Neuronal stem cell (in vitro differentiated cells): ENCODE data around the gene BRPF1.

Source experiments
- DNase-seq: peaks from one replicate; pipeline ENCODE4 v3.0.0-alpha.2; 2013; ENCODE audit warnings: low spot score
- H2AFZ ChIP-seq: one replicate; pipeline ENCODE4 v1.6.1; 2013; ENCODE audit warnings: mild to moderate bottlenecking, low read length, inconsistent platforms
- H2AK5ac ChIP-seq: 2 replicates; pipeline ENCODE4 v1.6.1; 2013; ENCODE audit warnings: low read depth, mild to moderate bottlenecking, inconsistent platforms, low read length, moderate library complexity, mixed read lengths
- H2BK120ac ChIP-seq: 2 replicates; pipeline ENCODE4 v1.6.1; 2013; ENCODE audit warnings: low read depth, mild to moderate bottlenecking, inconsistent platforms, low read length, moderate library complexity, mixed read lengths
- H2BK12ac ChIP-seq: one replicate; pipeline ENCODE4 v1.6.1; 2013; ENCODE audit warnings: low read length, inconsistent platforms
- H2BK15ac ChIP-seq: 2 replicates; pipeline ENCODE4 v1.6.1; 2013; ENCODE audit warnings: mild to moderate bottlenecking, low read length, inconsistent platforms, mixed read lengths
- H2BK5ac ChIP-seq: one replicate; pipeline ENCODE4 v1.6.1; 2013; ENCODE audit warnings: inconsistent platforms, mild to moderate bottlenecking, low read length, moderate library complexity
- H3K14ac ChIP-seq: one replicate; pipeline ENCODE4 v1.6.1; 2013; ENCODE audit warnings: low read length, inconsistent platforms
- H3K18ac ChIP-seq: 2 replicates; pipeline ENCODE4 v1.6.1; 2013; ENCODE audit warnings: low read length, inconsistent platforms
- H3K23ac ChIP-seq: 2 replicates; pipeline ENCODE4 v1.6.1; 2013; ENCODE audit warnings: low read depth, mild to moderate bottlenecking, mixed read lengths, low read length, inconsistent platforms; ENCODE audit not compliant: poor library complexity
- H3K27ac ChIP-seq: replicated peaks from 3 replicates; pipeline ENCODE4 v1.5.1; 2013; ENCODE audit warnings: low read length, inconsistent platforms
- H3K27me3 ChIP-seq, 3 experiments: 2 replicates each; pipeline ENCODE4 v1.6.1; 2013; ENCODE audit warnings: low read length in 3 of 3, mild to moderate bottlenecking in 2 of 3, inconsistent platforms in 1 of 3, low read depth in 1 of 3, mixed read lengths in 1 of 3, moderate library complexity in 1 of 3; ENCODE audit not compliant: control insufficient read depth in 3 of 3, insufficient read depth in 3 of 3
- H3K36me3 ChIP-seq, 2 donors: replicated peaks in 1 of 2; 2 replicates each; pipeline ENCODE4 v1.6.1; 2013; ENCODE audit warnings: low read length in 2 of 2; ENCODE audit not compliant: control insufficient read depth in 2 of 2, insufficient read depth in 2 of 2
- H3K4ac ChIP-seq: 2 replicates; pipeline ENCODE4 v1.6.1; 2013; ENCODE audit warnings: inconsistent platforms, mild to moderate bottlenecking, low read length, moderate library complexity
- H3K4me1 ChIP-seq, 2 donors: 1 replicate in 1 of 2; 2 replicates in 1 of 2; pipeline ENCODE4 v1.6.1; 2013; ENCODE audit warnings: low read length in 2 of 2, low read depth in 1 of 2; ENCODE audit not compliant: control insufficient read depth in 2 of 2, insufficient read depth in 1 of 2
- H3K4me2 ChIP-seq: one replicate; pipeline ENCODE4 v1.6.1; 2013; ENCODE audit warnings: mild to moderate bottlenecking, low read length, inconsistent platforms; ENCODE audit not compliant: insufficient read depth, poor library complexity, severe bottlenecking
- H3K4me3 ChIP-seq, 2 donors: 2 replicates each; pipeline ENCODE4 v1.5.1; 2013; ENCODE audit warnings: low read length in 2 of 2, mild to moderate bottlenecking in 2 of 2, inconsistent platforms in 1 of 2, moderate library complexity in 1 of 2
- H3K79me1 ChIP-seq: one replicate; pipeline ENCODE4 v1.6.1; 2013; ENCODE audit warnings: low read depth, mild to moderate bottlenecking, inconsistent platforms, low read length, moderate library complexity
- H3K9ac ChIP-seq: one replicate; pipeline ENCODE4 v1.6.1; 2013; ENCODE audit warnings: mild to moderate bottlenecking, low read depth, low read length, inconsistent platforms; ENCODE audit not compliant: poor library complexity
- H3K9me3 ChIP-seq, 2 donors: replicated peaks in 1 of 2; 2 replicates each; pipeline versions ENCODE3 to v1.6.1; 2013; ENCODE audit warnings: low read length in 2 of 2, mild to moderate bottlenecking in 2 of 2, inconsistent platforms in 1 of 2, low read depth in 1 of 2, mixed read lengths in 1 of 2, moderate library complexity in 1 of 2; ENCODE audit not compliant: control insufficient read depth in 2 of 2, insufficient read depth in 1 of 2
- H4K8ac ChIP-seq: one replicate; pipeline ENCODE4 v1.6.1; 2013; ENCODE audit warnings: low read depth, mild to moderate bottlenecking, inconsistent platforms, low read length, moderate library complexity
- H4K91ac ChIP-seq: one replicate; pipeline ENCODE4 v1.6.1; 2013; ENCODE audit warnings: low read length, low read depth, mild to moderate bottlenecking, inconsistent platforms; ENCODE audit not compliant: poor library complexity
- WGBS, 2 donors: extraction: QIAGEN DNeasy Blood & Tissue Kit; methylation state at CpG; one replicate each; pipeline ENCODE4 v1.1.7; 2013; ENCODE audit warnings: missing lambda C conversion rate in 2 of 2, mixed read lengths in 1 of 2; ENCODE audit not compliant: insufficient read length in 2 of 2, insufficient replicate concordance in 1 of 2; ENCODE audit errors: extremely low coverage in 2 of 2; 5-methylcytosine and 5-hydroxymethylcytosine counted together

BRPF1 gene

DNA sequence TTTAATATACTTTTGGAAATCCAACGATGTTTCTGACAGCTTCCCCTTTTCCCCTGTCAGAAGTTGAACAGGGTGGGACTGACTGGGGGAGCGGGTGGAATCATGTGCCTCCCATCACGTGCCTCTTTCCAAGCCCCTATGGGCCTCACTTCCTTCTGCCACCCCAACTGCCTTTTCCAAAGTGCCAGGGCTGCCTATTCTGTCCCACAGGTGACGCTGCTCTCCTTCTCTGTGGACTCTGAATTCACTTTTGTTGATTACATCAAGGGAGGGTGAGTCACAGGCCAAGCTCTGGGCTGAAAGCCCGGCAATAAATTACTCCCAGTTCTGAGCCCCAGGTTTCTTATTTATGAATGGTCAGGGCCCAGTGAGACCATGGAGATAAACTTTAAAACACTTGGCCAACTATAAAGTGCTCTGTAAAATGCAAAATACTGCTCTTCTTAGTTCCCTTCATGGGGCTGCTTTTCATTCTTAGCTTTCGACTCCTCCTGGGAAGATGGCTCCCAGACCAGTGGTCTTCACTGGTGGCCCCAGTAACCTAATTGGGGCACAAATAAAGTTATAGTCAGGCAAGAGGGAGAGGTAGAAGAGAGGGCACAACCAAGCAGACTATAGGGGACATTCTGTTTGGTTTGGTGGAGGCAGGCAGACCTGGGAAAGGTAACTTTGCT is 15.6 kb upstream of the BRPF1 start:
- Histone ChIP-seq H3K23ac (no peak overlapping the region), H3K9ac (no peak overlapping the region), H3K27me3 (peaks cover 0 to 8% (median 3%) of the 10 kb centered on the region in 3 experiments), H2BK120ac (no peak overlapping the region), H2AK5ac (no peak overlapping the region), H3K9me3 (no peaks in the 10 kb centered on the region), H3K4me1 (peaks cover 2 to 3% of the 10 kb centered on the region in 2 donors), H3K36me3 (no peaks in the 10 kb centered on the region), H3K4me2 (no peak overlapping the region), H2BK15ac (no peak overlapping the region), H3K4me3 (no peak overlapping the region), H4K8ac (no peak overlapping the region), H3K14ac (no peak overlapping the region), H2BK5ac (no peak overlapping the region), H4K91ac (no peak overlapping the region), H3K4ac (no peak overlapping the region), H2BK12ac (no peak overlapping the region), H3K79me1 (no peaks in the 10 kb centered on the region), H3K18ac (no peak overlapping the region), H2AFZ (peak overlapping the region; percentile 47), H3K27ac (no peak overlapping the region)
- no CpG with 5 or more reads among the region's 6 CpGs for WGBS, 2 donors
- DNase-seq: no peak

DNA sequence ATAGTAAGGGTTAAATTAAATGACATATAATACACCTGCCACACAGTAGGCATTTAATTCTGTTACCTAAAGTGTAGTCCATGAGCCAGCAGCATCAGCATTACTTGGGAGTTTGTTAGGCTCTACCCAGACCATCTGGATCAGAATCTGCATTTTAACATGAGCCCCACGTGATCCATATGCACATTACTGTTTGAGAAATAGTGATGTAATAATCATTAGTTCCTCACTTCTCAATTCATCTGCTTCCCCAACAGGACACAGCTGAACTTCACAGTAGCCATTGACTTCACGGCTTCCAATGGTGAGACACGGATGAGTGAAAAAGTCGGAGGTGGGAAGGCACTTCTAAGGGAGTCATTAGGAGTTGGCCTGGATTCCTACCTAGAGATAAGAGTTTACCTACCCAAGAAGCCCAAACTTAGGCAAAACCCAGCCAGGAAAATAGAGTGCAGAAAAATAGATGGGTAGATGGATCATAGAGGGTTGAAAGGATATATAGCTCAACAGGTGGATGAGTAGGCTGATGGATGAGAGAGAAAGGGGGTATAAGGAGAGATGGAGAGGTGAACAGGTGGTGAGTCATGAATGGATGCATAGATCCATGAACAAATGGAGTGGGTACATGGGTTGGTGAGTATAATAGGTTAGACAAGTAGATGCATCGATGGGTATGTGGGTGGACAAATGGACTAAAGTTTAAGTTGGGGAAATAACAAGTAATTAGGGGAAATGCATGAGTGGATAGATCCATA is 14.6 kb upstream of the BRPF1 start:
- no peak overlapping the region for H3K27ac ChIP-seq
- no peaks in the 10 kb centered on the region for H3K79me1 ChIP-seq
- no peak overlapping the region for H3K9ac ChIP-seq
- H2BK15ac ChIP-seq: no peak overlapping the region
- H3K4me2 ChIP-seq: no peak overlapping the region
- no CpG with 5 or more reads among the region's 5 CpGs for WGBS, 2 donors
- H3K18ac ChIP-seq: no peak overlapping the region
- H3K36me3 ChIP-seq: no peaks in the 10 kb centered on the region
- peaks cover 0 to 8% (median 3%) of the 10 kb centered on the region in 3 experiments for H3K27me3 ChIP-seq
- no peak overlapping the region for H2BK5ac ChIP-seq
- H4K91ac ChIP-seq: no peak overlapping the region
- H2AK5ac ChIP-seq: no peak overlapping the region
- no peak overlapping the region for H3K14ac ChIP-seq
- no peak overlapping the region for H2BK12ac ChIP-seq
- no peak overlapping the region for H2BK120ac ChIP-seq
- no peak overlapping the region for H2AFZ ChIP-seq
- no peaks in the 10 kb centered on the region for H3K9me3 ChIP-seq
- H3K4me3 ChIP-seq: no peak overlapping the region
- no peak for DNase-seq
- H4K8ac ChIP-seq: no peak overlapping the region
- peaks cover 2 to 4% of the 10 kb centered on the region in 2 donors for H3K4me1 ChIP-seq
- no peak overlapping the region for H3K4ac ChIP-seq
- no peak overlapping the region for H3K23ac ChIP-seq

- Histone ChIP-seq H2BK120ac (no peak overlapping the region), H3K23ac (no peak overlapping the region), H3K79me1 (no peaks in the 10 kb centered on the region)
Observed at GRCh38 chr3:9717563-9717962, 14.0 kb upstream of the BRPF1 start.

GRCh38 chr3:9718118-9718517 is 13.4 kb upstream of the BRPF1 start:
- Histone ChIP-seq H4K91ac (no peak overlapping the region), H3K79me1 (no peaks in the 10 kb centered on the region), H3K18ac (no peak overlapping the region), H3K27ac (no peak overlapping the region), H4K8ac (no peak overlapping the region), H3K23ac (no peak overlapping the region), H3K36me3 (no peaks in the 10 kb centered on the region), H2BK15ac (no peak overlapping the region), H2BK120ac (no peak overlapping the region), H3K4me1 (peaks cover 2 to 4% of the 10 kb centered on the region in 2 donors), H3K4me3 (peak overlapping the region in 1 of 2 donors; percentile 24), H3K4ac (no peak overlapping the region), H3K4me2 (no peak overlapping the region), H3K9me3 (no peaks in the 10 kb centered on the region), H2AK5ac (no peak overlapping the region), H3K14ac (no peak overlapping the region), H2AFZ (no peak overlapping the region), H2BK5ac (no peak overlapping the region), H3K9ac (no peak overlapping the region), H3K27me3 (peaks cover 0 to 2% (median 0%) of the 10 kb centered on the region in 3 experiments), H2BK12ac (no peak overlapping the region)
- WGBS, 2 donors: no CpG with 5 or more reads among the region's 4 CpGs
- DNase-seq: no peak

More at GRCh38 chr3:9717563-9717962, 14.0 kb upstream of the BRPF1 start:
- Histone ChIP-seq H3K9ac (no peak overlapping the region), H2AFZ (no peak overlapping the region), H3K4me2 (no peak overlapping the region), H2BK15ac (no peak overlapping the region), H4K91ac (no peak overlapping the region), H3K9me3 (no peaks in the 10 kb centered on the region), H3K14ac (no peak overlapping the region), H3K36me3 (no peaks in the 10 kb centered on the region), H3K27ac (no peak overlapping the region), H2AK5ac (no peak overlapping the region), H2BK12ac (no peak overlapping the region), H3K4me1 (peaks cover 2 to 4% of the 10 kb centered on the region in 2 donors), H4K8ac (no peak overlapping the region), H3K18ac (no peak overlapping the region), H2BK5ac (no peak overlapping the region), H3K4me3 (no peak overlapping the region), H3K27me3 (peaks cover 0 to 4% (median 3%) of the 10 kb centered on the region in 3 experiments), H3K4ac (no peak overlapping the region)
- no peak for DNase-seq
- no CpG with 5 or more reads among the region's 1 CpG for WGBS, 2 donors
